GM21529 (cell line): ENCODE data around the gene ACACB.

Experiments
- ATAC-seq: cut with Tn5 transposase; IDR thresholded peaks from one replicate; pipeline ENCODE4 v1.9.1; 2021; ENCODE audit not compliant: unreplicated experiment

The ACACB gene

GRCh38 chr12:109115758-109116610 lies at the start of gene ACACB:
Gene ACACB, plus strand, starts transcription at chr12:109116587. Its CDS starts 22,819 bp downstream, at chr12:109139406.
- no peak for ATAC-seq

GRCh38 chr12:109069307-109070271 lies 46.8 kb upstream of the ACACB start:
- no peak for ATAC-seq

- ATAC-seq, result no peak
Observed at GRCh38 chr12:109074866-109075265, 41.5 kb upstream of the ACACB start.

GRCh38 chr12:109082751-109083150 lies 33.6 kb upstream of the ACACB start:
- ATAC-seq, result no peak

DNA sequence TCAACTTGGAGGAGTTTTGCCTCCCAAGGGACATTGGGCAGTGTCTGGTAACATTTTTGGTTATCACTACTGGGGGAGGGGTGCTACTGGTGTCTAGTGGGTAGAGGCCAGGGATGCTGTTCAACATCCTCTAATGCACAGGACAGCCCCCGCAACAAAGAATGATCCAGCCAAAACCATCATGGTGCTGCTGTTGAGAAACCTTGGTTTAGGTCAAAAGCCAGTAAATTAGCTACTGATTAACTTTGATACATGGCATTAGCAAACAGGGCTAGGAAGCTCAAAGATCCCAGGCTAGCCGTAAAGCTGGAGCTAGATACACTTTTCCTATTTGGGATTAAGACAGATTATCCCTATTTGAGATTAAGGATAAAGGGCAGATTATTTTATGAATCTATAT lies 32.0 kb upstream of the ACACB start:
- ATAC-seq, result no peak

DNA sequence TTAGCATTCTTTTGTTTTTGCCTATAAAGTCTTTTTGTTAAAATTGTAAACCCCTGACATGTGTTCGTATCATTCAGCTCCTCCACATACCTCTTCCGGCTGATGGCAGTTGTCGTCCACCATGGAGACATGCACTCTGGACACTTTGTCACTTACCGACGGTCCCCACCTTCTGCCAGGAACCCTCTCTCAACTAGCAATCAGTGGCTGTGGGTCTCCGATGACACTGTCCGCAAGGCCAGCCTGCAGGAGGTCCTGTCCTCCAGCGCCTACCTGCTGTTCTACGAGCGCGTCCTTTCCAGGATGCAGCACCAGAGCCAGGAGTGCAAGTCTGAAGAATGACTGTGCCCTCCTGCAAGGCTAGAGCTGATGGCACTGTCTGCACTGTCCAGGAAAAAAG lies 30.8 kb upstream of the ACACB start:
- ATAC-seq, result no peak

DNA sequence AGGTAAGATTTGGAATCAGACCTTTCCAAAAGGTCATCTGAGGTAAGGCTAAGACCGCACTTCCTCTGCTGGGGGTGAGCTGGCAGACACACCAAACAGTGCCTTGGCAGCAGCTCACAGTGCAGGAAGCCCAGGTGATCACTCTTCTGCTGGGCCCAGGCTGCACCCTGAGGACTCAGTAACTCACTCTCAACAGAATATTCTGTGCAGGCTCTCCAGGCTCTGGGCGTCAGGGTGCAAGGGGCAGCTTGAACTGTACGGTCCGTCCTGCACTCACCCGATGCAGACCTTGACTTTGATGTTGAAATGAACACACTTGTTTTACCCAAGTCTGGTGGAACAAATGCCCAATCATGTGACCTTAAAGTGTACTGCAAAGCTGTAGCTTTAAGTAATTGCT lies 29.1 kb upstream of the ACACB start:
- ATAC-seq, result no peak

- ATAC-seq, result no peak
Observed at GRCh38 chr12:109088818-109089217, 27.6 kb upstream of the ACACB start.

GRCh38 chr12:109089683-109090082 lies 26.7 kb upstream of the ACACB start:
- ATAC-seq, result no peak

DNA sequence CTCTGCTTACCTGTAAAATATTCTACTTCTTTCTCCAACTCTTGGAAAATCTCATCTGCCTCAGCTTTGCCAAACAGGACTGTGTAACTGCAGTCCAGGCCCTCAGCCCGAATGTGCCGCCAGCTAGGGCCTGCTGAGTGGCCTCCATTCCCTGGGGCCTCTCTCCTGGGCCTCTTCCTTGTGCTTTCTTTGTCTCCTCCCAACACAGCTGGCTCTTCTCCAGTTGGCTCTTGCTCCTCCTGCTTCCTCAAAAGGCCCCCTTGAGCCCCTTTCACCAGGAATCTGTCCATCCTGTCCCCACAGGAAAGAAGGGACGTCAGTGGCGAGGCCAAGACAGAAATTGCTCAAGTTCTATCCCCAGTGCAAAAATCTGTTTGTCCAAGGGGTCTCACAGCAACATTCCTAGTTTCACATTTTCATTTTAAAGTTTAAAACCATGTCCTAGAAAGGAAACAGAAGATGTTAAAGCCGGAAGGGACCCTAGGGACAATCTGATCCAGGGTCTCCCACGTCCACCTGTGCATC lies 23.8 kb upstream of the ACACB start:
- no peak for ATAC-seq

GRCh38 chr12:109093022-109093918 lies 23.1 kb upstream of the ACACB start, which contains the start of gene ALKBH2:
Gene ALKBH2, minus strand, starts transcription at chr12:109093472. Its CDS starts 686 bp downstream, at chr12:109092786.
- ATAC-seq, result peak; percentile 64

DNA sequence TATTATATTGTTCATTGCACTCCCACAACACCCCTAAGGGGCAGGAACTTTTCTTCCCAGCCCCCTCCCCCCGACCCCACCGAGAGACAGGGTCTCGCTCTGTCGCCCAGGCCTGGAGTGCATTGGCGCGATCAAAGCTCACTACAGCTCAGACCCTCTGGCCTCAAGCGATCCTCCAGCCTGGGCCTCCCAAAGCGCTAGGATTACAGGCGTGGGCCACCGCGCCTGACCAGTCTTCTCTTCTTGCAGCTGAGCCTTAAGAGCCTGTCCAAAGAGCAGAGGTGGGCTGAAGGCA lies 19.3 kb upstream of the ACACB start:
- no peak for ATAC-seq

DNA sequence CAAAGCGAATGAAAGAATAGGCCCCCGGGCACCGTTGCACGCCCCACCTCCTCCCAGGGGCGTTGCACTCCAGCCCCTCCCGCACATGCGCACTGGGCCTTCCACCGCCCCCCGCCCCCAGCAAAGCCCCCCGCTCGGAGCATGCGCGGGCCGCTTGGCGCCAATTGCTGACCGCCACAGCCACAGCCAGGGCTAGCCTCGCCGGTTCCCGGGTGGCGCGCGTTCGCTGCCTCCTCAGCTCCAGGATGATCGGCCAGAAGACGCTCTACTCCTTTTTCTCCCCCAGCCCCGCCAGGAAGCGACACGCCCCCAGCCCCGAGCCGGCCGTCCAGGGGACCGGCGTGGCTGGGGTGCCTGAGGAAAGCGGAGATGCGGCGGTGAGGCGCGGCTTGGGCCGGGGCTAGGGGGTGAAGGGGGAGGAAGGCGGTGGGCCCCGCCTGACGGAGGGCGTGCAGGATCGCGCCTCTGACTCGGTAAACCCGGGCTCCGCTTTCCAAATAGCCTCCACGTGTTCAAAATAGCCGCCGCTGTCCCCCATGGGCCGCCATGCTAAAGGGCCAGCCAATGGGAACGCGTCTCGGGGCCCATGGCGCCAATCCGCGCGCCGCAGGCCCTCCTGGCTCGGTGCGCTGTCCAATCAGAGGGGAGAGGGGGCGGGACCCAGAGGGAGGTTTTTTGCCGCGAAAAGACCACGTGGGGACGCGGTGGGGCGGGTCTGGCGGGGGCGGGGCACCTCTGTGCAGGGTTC lies 18.8 kb upstream of the ACACB start, which contains the start of gene UNG:
UNG (plus strand) TSS at position 163 of the 748 bp plus-strand sequence; CDS start at position 246, 83 bp downstream.
- ATAC-seq, result peak; percentile 89

DNA sequence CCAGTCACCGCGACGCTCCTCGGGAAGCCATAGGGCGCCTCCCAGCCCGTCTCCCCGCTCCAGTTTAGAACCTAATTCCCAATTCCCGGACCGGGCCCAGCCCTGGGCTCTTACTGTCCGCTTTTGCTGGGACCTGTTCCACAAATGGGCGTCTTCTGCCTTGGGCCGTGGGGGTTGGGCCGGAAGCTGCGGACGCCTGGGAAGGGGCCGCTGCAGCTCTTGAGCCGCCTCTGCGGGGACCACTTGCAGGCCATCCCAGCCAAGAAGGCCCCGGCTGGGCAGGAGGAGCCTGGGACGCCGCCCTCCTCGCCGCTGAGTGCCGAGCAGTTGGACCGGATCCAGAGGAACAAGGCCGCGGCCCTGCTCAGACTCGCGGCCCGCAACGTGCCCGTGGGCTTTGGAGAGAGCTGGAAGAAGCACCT lies 18.2 kb upstream of the ACACB start:
- peak; percentile 17 for ATAC-seq

GRCh38 chr12:109098651-109099050 lies 17.7 kb upstream of the ACACB start:
- ATAC-seq, result no peak

- no peak for ATAC-seq
Observed at GRCh38 chr12:109099431-109100020, 16.9 kb upstream of the ACACB start.

DNA sequence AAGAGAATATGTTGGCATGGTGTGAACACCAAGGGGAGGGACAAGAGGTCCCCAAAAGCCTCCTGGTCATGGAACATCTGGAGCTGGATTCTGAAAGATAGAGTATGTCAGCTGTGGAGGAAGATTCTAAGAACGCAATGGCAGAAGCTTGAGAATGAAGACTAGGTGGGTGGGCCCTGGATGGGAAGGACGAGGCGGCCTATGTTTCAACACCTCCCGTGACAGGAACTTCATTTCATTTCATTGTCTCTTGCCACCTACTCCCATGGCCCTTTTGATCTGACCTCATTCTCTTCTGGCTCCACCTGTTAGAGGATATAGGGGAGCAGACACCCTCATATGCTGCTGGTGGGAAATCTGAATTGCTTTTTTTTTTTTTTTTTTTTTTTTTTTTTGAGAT lies 15.6 kb upstream of the ACACB start:
- no peak for ATAC-seq

GRCh38 chr12:109102491-109102890 lies 13.9 kb upstream of the ACACB start:
- ATAC-seq, result no peak

GRCh38 chr12:109105176-109105575 lies 11.2 kb upstream of the ACACB start:
- ATAC-seq, result no peak
